ENCODE data around the gene CHST11. TPM values are rescaled to one million over a fixed set of nuclear protein-coding genes. Genes with fewer than 3 reads are reported as not detected.

The CHST11 gene
- total and polyA plus RNA-seq, 7 experiments from 2014 or later: 23.4 to 74.3 (median 32.0) TPM

Small RNA genes within 50 kb of the gene (microRNA-seq; reads per million reads assigned to microRNA genes)
- gene MIR3922 (ENCODE audit: borderline microRNAs expressed): not detected

Other genes with a start within 250 kb of the CHST11 start
- 10 to 100 TPM; 19.1 to 73.5 (median 41.7) TPM for gene TXNRD1, start 241.2 kb upstream of the CHST11 start, total RNA-seq
- gene TXNRD1, start 241.2 kb upstream of the CHST11 start, polyA plus RNA-seq: 10 to 100 TPM; 22.3 to 23.5 TPM
- 10 to 100 TPM in 3 of 5 experiments, 1 to 10 TPM in 2; 8.2 to 11.8 (median 10.4) TPM for gene EID3, start 153.2 kb upstream of the CHST11 start, total RNA-seq
- gene EID3, start 153.2 kb upstream of the CHST11 start, polyA plus RNA-seq: 10 to 100 TPM; 14.4 to 16.3 TPM